Liver (tissue), 9 donors: ENCODE measurements around the gene TMPRSS12. TPM values are rescaled to one million over a fixed set of nuclear protein-coding genes. Genes with fewer than 3 reads are reported as not detected.

Experiments used
- DNase-seq: peaks from one replicate; pipeline ENCODE4 v3.0.0-alpha.2; 2017; ENCODE audit warnings: low spot score
- H3K27ac ChIP-seq, 2 donors: one replicate each; pipeline ENCODE4 v1.7.0; 2013; ENCODE audit warnings: inconsistent platforms in 2 of 2, low read length in 2 of 2, control low read depth in 1 of 2, low read depth in 1 of 2, mild to moderate bottlenecking in 1 of 2
- H3K27me3 ChIP-seq, 4 donors: one replicate each; pipeline versions ENCODE4 v1.6.1 to v1.7.0; 2013; ENCODE audit warnings: low read length in 3 of 4, inconsistent platforms in 1 of 4, mild to moderate bottlenecking in 1 of 4, moderate library complexity in 1 of 4; ENCODE audit not compliant: control insufficient read depth in 4 of 4, insufficient read depth in 4 of 4
- H3K36me3 ChIP-seq, 4 donors: one replicate each; pipeline versions ENCODE4 v1.6.1 to v1.7.0; 2013; ENCODE audit warnings: low read length in 3 of 4, mild to moderate bottlenecking in 3 of 4, low read depth in 1 of 4, moderate library complexity in 1 of 4; ENCODE audit not compliant: control insufficient read depth in 4 of 4, insufficient read depth in 3 of 4
- H3K4me1 ChIP-seq, 4 donors: one replicate each; pipeline versions ENCODE4 v1.6.1 to v1.7.0; 2013; ENCODE audit warnings: low read length in 3 of 4, mild to moderate bottlenecking in 3 of 4, moderate library complexity in 1 of 4; ENCODE audit not compliant: control insufficient read depth in 4 of 4, insufficient read depth in 4 of 4
- H3K4me3 ChIP-seq, 3 donors: one replicate each; pipeline versions ENCODE4 v1.6.1 to v1.7.0; 2013; ENCODE audit warnings: low read length in 3 of 3, control low read depth in 1 of 3, low read depth in 1 of 3, mild to moderate bottlenecking in 1 of 3
- H3K9ac ChIP-seq, 2 donors: one replicate each; pipeline ENCODE4 v1.7.0; 2013; ENCODE audit warnings: low read length in 2 of 2, mild to moderate bottlenecking in 2 of 2, moderate library complexity in 2 of 2, control low read depth in 1 of 2, low read depth in 1 of 2
- H3K9me3 ChIP-seq, 4 donors: one replicate each; pipeline versions ENCODE4 v1.6.1 to v1.7.0; 2013; ENCODE audit warnings: low read length in 3 of 4; ENCODE audit not compliant: control insufficient read depth in 4 of 4
- EGR1 ChIP-seq, 2 donors: IDR thresholded peaks; 2 replicates each; pipeline ENCODE4 v1.6.1; 2016 to 2018; ENCODE audit warnings: antibody characterized with exemption in 2 of 2, low read depth in 2 of 2
- FOXA1 ChIP-seq: IDR thresholded peaks from 2 replicates; pipeline ENCODE4 v1.6.1; 2016; ENCODE audit warnings: antibody characterized with exemption
- FOXA2 ChIP-seq: IDR thresholded peaks from 2 replicates; pipeline ENCODE4 v1.6.1; 2016; ENCODE audit warnings: antibody characterized with exemption
- GABPA ChIP-seq, 2 donors: IDR thresholded peaks in 1 of 2; conservative IDR thresholded peaks in 1 of 2; 2 replicates each; pipeline ENCODE4 v1.6.1; 2016; ENCODE audit warnings: antibody characterized with exemption in 2 of 2, mild to moderate bottlenecking in 1 of 2, moderate library complexity in 1 of 2
- HNF4A ChIP-seq, 2 donors: conservative IDR thresholded peaks; 2 replicates each; pipeline ENCODE4 v1.6.1; 2016; ENCODE audit warnings: antibody characterized with exemption in 2 of 2, mild to moderate bottlenecking in 2 of 2
- HNF4G ChIP-seq: IDR thresholded peaks from 2 replicates; pipeline ENCODE4 v1.6.1; 2016; ENCODE audit warnings: antibody characterized with exemption
- JUND ChIP-seq, 2 donors: IDR thresholded peaks; 2 replicates each; pipeline ENCODE4 v1.6.1; 2016; ENCODE audit warnings: antibody characterized with exemption in 2 of 2
- NR2F2 ChIP-seq: IDR thresholded peaks from 2 replicates; pipeline ENCODE4 v1.6.1; 2016; ENCODE audit warnings: antibody characterized with exemption
- RAD21 ChIP-seq, 2 donors: IDR thresholded peaks; 2 replicates each; pipeline ENCODE4 v1.6.1; 2016; ENCODE audit warnings: antibody characterized with exemption in 2 of 2, mild to moderate bottlenecking in 2 of 2
- RXRA ChIP-seq, 2 donors: IDR thresholded peaks; 2 replicates each; pipeline ENCODE4 v1.6.1; 2017 to 2018; ENCODE audit warnings: antibody characterized with exemption in 2 of 2, mild to moderate bottlenecking in 1 of 2
- SP1 ChIP-seq: IDR thresholded peaks from 2 replicates; pipeline ENCODE4 v1.6.1; 2018; ENCODE audit warnings: antibody characterized with exemption, mild to moderate bottlenecking
- TAF1 ChIP-seq: conservative IDR thresholded peaks from 2 replicates; pipeline ENCODE4 v1.6.1; 2016; ENCODE audit warnings: antibody characterized with exemption, mild to moderate bottlenecking
- YY1 ChIP-seq: IDR thresholded peaks from 2 replicates; pipeline ENCODE4 v1.6.1; 2016; ENCODE audit warnings: antibody characterized with exemption, mild to moderate bottlenecking
- WGBS: extraction: QIAGEN DNeasy Blood & Tissue Kit; methylation state at CpG from one replicate; pipeline ENCODE4 v1.1.7; 2013; 5-methylcytosine and 5-hydroxymethylcytosine counted together
- polyA plus RNA-seq, 2 donors: library from polyadenylated mRNA; stranded (reverse) in 1 of 2; unstranded in 1 of 2; fragments of 200-250 nt in 1 of 2; fragments of >200 nt in 1 of 2; fragmentation: Nextera tagmentation in 1 of 2; extraction: Ambion mirVana in 1 of 2; gene quantifications; one replicate each; pipeline versions ENCODE4 v1.2.1 to v1.2.3, GENCODE V29; 2013 to 2015
- total RNA-seq, 2 donors: library from RNA; depleted of rRNA; stranded (reverse); fragments of >200 nt; gene quantifications; one replicate each; pipeline ENCODE4 v1.2.3, GENCODE V29; 2014
- TF ChIP-seq, protein P1 (sequence below): IDR thresholded peaks from 2 replicates; pipeline ENCODE4 v1.6.1; 2016; ENCODE audit warnings: antibody characterized with exemption
- TF ChIP-seq, protein P2 (sequence below): IDR thresholded peaks from 2 replicates; pipeline ENCODE4 v1.6.1; 2016; ENCODE audit warnings: antibody characterized with exemption, mild to moderate bottlenecking
- TF ChIP-seq, protein P3 (sequence below): IDR thresholded peaks from 2 replicates; pipeline ENCODE4 v1.6.1; 2016; ENCODE audit warnings: antibody characterized with exemption
- TF ChIP-seq, protein P4 (sequence below): fragments of 150-350 bp; IDR thresholded peaks from 2 replicates; pipeline ENCODE4 v1.5.1; 2017; ENCODE audit warnings: improper control_type of control experiment, low read depth, low read length; ENCODE audit not compliant: missing input control
- TF ChIP-seq, protein P5 (sequence below): IDR thresholded peaks from 2 replicates; pipeline ENCODE4 v1.6.1; 2016; ENCODE audit warnings: antibody characterized with exemption
- donor health status: healthy.
- donor health status: healthy.
- donor health status: healthy.
- donor health status: healthy.
- donor health status: healthy.

The TMPRSS12 gene
- total and polyA plus RNA-seq, 4 donors: not detected

DNA sequence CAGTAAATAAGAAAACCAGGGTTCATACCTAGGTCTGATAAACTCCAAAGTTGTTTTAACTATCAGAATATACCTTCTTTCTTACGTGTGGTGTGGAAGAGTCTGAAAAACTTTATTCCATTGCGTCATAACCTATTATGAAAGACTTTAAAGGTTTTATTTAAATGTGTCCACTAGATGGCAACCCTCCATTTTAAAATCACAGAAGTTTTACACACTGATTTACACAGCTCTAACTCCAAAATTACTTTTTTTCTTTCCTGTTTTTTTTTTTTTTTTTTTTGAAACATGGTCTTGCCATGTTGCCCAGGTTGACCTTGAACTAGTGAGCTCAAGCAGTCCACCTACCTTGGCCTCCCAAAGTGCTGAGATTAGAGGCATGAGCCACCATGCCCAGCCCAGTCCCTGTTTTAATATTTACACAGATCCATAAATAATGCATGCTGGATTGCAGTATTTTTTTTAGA lies 17.3 kb upstream of the TMPRSS12 start:
- H3K27ac ChIP-seq: peak overlapping the region; percentile 78 to 91
- no peaks in the 10 kb centered on the region for H3K36me3 ChIP-seq
- no peak for DNase-seq
- peaks cover 2 to 9% (median 6%) of the 10 kb centered on the region in 4 donors for H3K4me1 ChIP-seq
- H3K27me3 ChIP-seq: no peaks in the 10 kb centered on the region
- TF ChIP-seq EGR1 (IDR thresholded peaks at IDR 0.05; ENCODE audit: low read depth in 2 of 2) (peak in 1 of 2 donors; percentile 86), GABPA (IDR thresholded peaks at IDR 0.05 in 1 of 2, conservative IDR thresholded peaks at IDR 0.05 in 1 of 2) (peak in 1 of 2 donors; percentile 11), YY1 (peak; percentile 45), RXRA (IDR thresholded peaks at IDR 0.05) (peak; percentile 53 to 69), FOXA1 (no peak), FOXA2 (no peak), HNF4G (no peak), SP1 (peak; percentile 41), RAD21 (IDR thresholded peaks at IDR 0.05) (peak; percentile 87 to 88), NR2F2 (no peak), TAF1 (no peak), JUND (IDR thresholded peaks at IDR 0.05) (peak; percentile 35 to 62), HNF4A (conservative IDR thresholded peaks at IDR 0.05) (peak; percentile 48 to 56)
- TF ChIP-seq, protein P1, sequence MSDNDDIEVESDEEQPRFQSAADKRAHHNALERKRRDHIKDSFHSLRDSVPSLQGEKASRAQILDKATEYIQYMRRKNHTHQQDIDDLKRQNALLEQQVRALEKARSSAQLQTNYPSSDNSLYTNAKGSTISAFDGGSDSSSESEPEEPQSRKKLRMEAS: no peak
- TF ChIP-seq, protein P2, sequence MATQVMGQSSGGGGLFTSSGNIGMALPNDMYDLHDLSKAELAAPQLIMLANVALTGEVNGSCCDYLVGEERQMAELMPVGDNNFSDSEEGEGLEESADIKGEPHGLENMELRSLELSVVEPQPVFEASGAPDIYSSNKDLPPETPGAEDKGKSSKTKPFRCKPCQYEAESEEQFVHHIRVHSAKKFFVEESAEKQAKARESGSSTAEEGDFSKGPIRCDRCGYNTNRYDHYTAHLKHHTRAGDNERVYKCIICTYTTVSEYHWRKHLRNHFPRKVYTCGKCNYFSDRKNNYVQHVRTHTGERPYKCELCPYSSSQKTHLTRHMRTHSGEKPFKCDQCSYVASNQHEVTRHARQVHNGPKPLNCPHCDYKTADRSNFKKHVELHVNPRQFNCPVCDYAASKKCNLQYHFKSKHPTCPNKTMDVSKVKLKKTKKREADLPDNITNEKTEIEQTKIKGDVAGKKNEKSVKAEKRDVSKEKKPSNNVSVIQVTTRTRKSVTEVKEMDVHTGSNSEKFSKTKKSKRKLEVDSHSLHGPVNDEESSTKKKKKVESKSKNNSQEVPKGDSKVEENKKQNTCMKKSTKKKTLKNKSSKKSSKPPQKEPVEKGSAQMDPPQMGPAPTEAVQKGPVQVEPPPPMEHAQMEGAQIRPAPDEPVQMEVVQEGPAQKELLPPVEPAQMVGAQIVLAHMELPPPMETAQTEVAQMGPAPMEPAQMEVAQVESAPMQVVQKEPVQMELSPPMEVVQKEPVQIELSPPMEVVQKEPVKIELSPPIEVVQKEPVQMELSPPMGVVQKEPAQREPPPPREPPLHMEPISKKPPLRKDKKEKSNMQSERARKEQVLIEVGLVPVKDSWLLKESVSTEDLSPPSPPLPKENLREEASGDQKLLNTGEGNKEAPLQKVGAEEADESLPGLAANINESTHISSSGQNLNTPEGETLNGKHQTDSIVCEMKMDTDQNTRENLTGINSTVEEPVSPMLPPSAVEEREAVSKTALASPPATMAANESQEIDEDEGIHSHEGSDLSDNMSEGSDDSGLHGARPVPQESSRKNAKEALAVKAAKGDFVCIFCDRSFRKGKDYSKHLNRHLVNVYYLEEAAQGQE: no peak
- TF ChIP-seq, protein P3, sequence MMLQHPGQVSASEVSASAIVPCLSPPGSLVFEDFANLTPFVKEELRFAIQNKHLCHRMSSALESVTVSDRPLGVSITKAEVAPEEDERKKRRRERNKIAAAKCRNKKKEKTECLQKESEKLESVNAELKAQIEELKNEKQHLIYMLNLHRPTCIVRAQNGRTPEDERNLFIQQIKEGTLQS: peak; percentile 69
- TF ChIP-seq, protein P4, sequence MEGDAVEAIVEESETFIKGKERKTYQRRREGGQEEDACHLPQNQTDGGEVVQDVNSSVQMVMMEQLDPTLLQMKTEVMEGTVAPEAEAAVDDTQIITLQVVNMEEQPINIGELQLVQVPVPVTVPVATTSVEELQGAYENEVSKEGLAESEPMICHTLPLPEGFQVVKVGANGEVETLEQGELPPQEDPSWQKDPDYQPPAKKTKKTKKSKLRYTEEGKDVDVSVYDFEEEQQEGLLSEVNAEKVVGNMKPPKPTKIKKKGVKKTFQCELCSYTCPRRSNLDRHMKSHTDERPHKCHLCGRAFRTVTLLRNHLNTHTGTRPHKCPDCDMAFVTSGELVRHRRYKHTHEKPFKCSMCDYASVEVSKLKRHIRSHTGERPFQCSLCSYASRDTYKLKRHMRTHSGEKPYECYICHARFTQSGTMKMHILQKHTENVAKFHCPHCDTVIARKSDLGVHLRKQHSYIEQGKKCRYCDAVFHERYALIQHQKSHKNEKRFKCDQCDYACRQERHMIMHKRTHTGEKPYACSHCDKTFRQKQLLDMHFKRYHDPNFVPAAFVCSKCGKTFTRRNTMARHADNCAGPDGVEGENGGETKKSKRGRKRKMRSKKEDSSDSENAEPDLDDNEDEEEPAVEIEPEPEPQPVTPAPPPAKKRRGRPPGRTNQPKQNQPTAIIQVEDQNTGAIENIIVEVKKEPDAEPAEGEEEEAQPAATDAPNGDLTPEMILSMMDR: peak; percentile 55
- TF ChIP-seq, protein P5, sequence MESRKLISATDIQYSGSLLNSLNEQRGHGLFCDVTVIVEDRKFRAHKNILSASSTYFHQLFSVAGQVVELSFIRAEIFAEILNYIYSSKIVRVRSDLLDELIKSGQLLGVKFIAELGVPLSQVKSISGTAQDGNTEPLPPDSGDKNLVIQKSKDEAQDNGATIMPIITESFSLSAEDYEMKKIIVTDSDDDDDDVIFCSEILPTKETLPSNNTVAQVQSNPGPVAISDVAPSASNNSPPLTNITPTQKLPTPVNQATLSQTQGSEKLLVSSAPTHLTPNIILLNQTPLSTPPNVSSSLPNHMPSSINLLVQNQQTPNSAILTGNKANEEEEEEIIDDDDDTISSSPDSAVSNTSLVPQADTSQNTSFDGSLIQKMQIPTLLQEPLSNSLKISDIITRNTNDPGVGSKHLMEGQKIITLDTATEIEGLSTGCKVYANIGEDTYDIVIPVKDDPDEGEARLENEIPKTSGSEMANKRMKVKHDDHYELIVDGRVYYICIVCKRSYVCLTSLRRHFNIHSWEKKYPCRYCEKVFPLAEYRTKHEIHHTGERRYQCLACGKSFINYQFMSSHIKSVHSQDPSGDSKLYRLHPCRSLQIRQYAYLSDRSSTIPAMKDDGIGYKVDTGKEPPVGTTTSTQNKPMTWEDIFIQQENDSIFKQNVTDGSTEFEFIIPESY: no peak
- under 1% methylated on average over 2 of the region's 2 CpGs for whole genome bisulfite sequencing
- no peaks in the 10 kb centered on the region for H3K9me3 ChIP-seq
- peak overlapping the region in 1 of 2 donors; percentile 85 for H3K9ac ChIP-seq
- no peak overlapping the region for H3K4me3 ChIP-seq
